GM19099 (cell line): ENCODE results near the gene ECSIT.

Experiments used
- POLR2A ChIP-seq: IDR thresholded peaks from 3 replicates; pipeline ENCODE4 v1.6.1; 2011; ENCODE audit warnings: low read depth; ENCODE audit not compliant: insufficient read length; ENCODE audit errors: extremely low read depth

ECSIT gene

GRCh38 chr19:11486661-11487503, 42.1 kb downstream of the ECSIT start:
- no peak for TF ChIP-seq POLR2A

- no peak for TF ChIP-seq POLR2A
These were observed 43.6 kb downstream of the ECSIT start for GRCh38 chr19:11485245-11485837.

- no peak for TF ChIP-seq POLR2A
These were observed 45.4 kb downstream of the ECSIT start for GRCh38 chr19:11483366-11484111.

- no peak for TF ChIP-seq POLR2A
These were observed 46.4 kb downstream of the ECSIT start for GRCh38 chr19:11482384-11483050.

- no peak for TF ChIP-seq POLR2A
These were observed 47.2 kb downstream of the ECSIT start for GRCh38 chr19:11481534-11482383.

GRCh38 chr19:11480715-11481533, 48.0 kb downstream of the ECSIT start, which contains the start of gene ELAVL3:
TSS of gene ELAVL3 (minus strand) at chr19:11481046. CDS start at chr19:11480608, 438 bp downstream.
- TF ChIP-seq POLR2A = no peak

GRCh38 chr19:11479898-11480714, 48.8 kb downstream of the ECSIT start:
- TF ChIP-seq POLR2A = no peak

- no peak for TF ChIP-seq POLR2A
These were observed 49.6 kb downstream of the ECSIT start for GRCh38 chr19:11479090-11479897.

GRCh38 chr19:11478167-11479089, 50.5 kb downstream of the ECSIT start:
- no peak for TF ChIP-seq POLR2A

- TF ChIP-seq POLR2A = no peak
These were observed 53.1 kb downstream of the ECSIT start for GRCh38 chr19:11475861-11476260.

- no peak for TF ChIP-seq POLR2A
These were observed 55.2 kb downstream of the ECSIT start for GRCh38 chr19:11473725-11474124.
